ENCODE results near the gene GSTT2B.

- TF ChIP-seq CTCF (IDR thresholded peaks at IDR 0.05): no peak
- TF ChIP-seq POLR2A (IDR thresholded peaks at IDR 0.05): no peak
Observed at GRCh38 chr22:23922921-23923320, 38.1 kb downstream of the GSTT2B start.

Data from heart left ventricle (tissue), 13 donors.